ENCODE measurements around the gene DCST2. TPM values are rescaled to one million over a fixed set of nuclear protein-coding genes. Genes with fewer than 3 reads are reported as not detected.
A peak's percentile ranks its signal among the peaks of the same experiment; 100 is the strongest.

DCST2 gene
- total and polyA plus RNA-seq, 12 donors: 0.14 to 15.2 (median 1.1) TPM; not detected in 2

GRCh38 chr1:155057104-155057503 lies 23.5 kb upstream of the DCST2 start:
- no peaks in the 10 kb centered on the region for H3K27me3 ChIP-seq
- H3K9me3 ChIP-seq (replicated peaks in 1 of 3): no peaks in the 10 kb centered on the region
- TF ChIP-seq POLR2A (IDR thresholded peaks at IDR 0.05): no peak
- TF ChIP-seq, protein P1, sequence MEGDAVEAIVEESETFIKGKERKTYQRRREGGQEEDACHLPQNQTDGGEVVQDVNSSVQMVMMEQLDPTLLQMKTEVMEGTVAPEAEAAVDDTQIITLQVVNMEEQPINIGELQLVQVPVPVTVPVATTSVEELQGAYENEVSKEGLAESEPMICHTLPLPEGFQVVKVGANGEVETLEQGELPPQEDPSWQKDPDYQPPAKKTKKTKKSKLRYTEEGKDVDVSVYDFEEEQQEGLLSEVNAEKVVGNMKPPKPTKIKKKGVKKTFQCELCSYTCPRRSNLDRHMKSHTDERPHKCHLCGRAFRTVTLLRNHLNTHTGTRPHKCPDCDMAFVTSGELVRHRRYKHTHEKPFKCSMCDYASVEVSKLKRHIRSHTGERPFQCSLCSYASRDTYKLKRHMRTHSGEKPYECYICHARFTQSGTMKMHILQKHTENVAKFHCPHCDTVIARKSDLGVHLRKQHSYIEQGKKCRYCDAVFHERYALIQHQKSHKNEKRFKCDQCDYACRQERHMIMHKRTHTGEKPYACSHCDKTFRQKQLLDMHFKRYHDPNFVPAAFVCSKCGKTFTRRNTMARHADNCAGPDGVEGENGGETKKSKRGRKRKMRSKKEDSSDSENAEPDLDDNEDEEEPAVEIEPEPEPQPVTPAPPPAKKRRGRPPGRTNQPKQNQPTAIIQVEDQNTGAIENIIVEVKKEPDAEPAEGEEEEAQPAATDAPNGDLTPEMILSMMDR (IDR thresholded peaks at IDR 0.05): no peak
- H3K4me1 ChIP-seq (replicated peaks in 1 of 2): peaks cover 0 to 12% of the 10 kb centered on the region in 2 donors
- H3K4me3 ChIP-seq: no peak overlapping the region
- 92 to 97% (median 94%) methylated on average over 3 to 8 of the region's 8 CpGs for WGBS, 4 donors
- peaks cover 0 to 46% of the 10 kb centered on the region in 2 donors for H3K36me3 ChIP-seq (replicated peaks in 1 of 2)
- DNase-seq: no peak
- intact Hi-C loops (cut with DNase I): no loop called here
- H3K27ac ChIP-seq: no peak overlapping the region

DNA sequence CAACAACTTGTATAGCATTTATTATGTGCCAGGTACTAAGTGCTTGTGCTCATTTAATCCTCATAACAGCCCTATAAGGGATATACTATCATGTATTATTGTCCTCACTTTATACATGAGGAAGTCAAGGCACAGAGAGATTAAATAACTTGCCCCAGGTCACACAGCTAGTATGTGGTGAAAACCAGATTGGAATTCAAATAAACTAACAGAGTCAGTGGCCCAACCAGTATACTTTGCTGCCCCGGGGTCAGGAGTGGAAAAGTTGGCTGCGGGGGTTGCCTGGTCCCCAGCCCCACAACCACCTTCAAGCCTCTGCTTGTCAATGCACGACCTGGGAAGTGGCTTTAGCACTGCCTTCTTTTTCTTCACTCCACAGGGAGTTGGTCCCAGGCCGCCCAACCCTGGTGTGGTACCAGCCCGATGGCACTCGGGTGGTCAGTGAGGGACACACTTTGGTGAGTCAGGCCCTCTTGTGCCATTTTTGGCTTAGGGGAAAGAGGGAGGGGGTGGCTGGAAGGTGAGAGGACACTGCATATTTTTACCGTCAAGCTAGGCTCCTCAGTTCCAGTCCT lies 20.0 kb upstream of the DCST2 start:
- Histone ChIP-seq H3K27ac (no peak overlapping the region), H3K36me3 (replicated peaks in 1 of 2) (peaks cover 0 to 44% of the 10 kb centered on the region in 2 donors), H3K9me3 (replicated peaks in 1 of 3) (no peaks in the 10 kb centered on the region), H3K4me1 (replicated peaks in 1 of 2) (peaks cover 12 to 26% of the 10 kb centered on the region in 2 donors), H3K4me3 (no peak overlapping the region), H3K27me3 (no peaks in the 10 kb centered on the region)
- 84 to 89% (median 87%) methylated on average over 7 of the region's 7 CpGs for WGBS, 4 donors
- no peak for DNase-seq
- no peak for TF ChIP-seq POLR2A (IDR thresholded peaks at IDR 0.05)
- TF ChIP-seq, protein P1 (IDR thresholded peaks at IDR 0.05): no peak
- intact Hi-C loops (cut with DNase I): no loop called here

DNA sequence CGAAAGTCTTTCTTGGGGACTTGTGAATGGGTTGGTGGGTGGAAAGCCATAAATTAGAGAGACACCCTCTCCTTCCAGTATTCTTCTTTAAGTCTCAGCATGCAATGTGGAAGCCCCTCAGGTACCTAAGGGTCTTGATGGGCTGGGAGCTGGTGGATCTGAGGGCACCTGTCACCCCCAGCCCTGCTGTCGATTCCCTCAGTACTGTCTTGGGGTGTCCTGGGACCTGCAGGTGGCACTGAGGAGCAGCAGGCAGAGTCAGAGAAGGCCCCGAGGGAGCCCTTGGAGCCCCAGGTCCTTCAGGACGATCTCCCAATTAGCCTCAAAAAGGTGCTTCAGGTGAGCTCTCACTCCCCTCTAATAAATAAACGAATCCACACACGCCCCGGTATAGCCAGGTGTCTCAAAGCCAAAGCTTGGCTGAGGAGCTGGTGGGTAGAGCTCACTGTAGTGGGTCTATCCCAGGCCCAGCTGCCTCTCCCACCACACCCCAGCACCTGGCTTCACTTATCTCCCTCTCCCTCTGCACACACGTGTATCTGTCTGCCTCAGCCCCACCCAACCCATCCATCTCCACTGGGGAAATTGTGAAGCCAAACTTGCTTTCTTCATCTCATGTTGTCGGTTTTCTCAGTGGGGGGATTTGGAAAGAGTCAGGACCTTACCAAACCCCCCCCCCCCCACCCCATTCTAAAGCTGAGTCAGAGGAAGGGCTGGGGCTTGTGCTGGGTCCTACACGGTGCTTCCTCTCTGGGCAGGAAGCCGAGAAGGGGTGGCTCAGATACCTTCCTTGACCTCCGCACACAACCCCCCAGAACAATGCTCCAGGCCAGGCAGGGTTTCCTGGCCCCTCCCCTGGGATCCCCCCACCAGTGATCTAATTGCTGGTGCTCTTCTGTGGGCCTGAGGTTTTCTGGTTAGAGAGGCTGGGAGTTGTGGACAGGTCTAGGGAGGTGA lies 19.1 kb upstream of the DCST2 start:
- Histone ChIP-seq H3K4me1 (replicated peaks in 1 of 2) (peaks cover 12 to 26% of the 10 kb centered on the region in 2 donors), H3K4me3 (peak overlapping the region in 1 of 4 donors; percentile 82), H3K36me3 (replicated peaks in 1 of 2) (peaks cover 0 to 35% of the 10 kb centered on the region in 2 donors), H3K27me3 (no peaks in the 10 kb centered on the region), H3K9me3 (replicated peaks in 1 of 3) (no peaks in the 10 kb centered on the region), H3K27ac (peak overlapping the region in 1 of 5 donors; percentile 99)
- intact Hi-C loops (cut with DNase I): no loop called here
- TF ChIP-seq, protein P1 (IDR thresholded peaks at IDR 0.05): no peak
- no peak for TF ChIP-seq POLR2A (IDR thresholded peaks at IDR 0.05)
- WGBS, 4 donors: 57 to 66% (median 61%) methylated on average over 10 to 12 of the region's 12 CpGs
- peak in 1 of 7 donors; percentile 54 for DNase-seq

- no peak for TF ChIP-seq POLR2A (IDR thresholded peaks at IDR 0.05)
- H3K27ac ChIP-seq: peak overlapping the region in 4 of 5 donors; percentile 38 to 99 (median 90)
- H3K9me3 ChIP-seq (replicated peaks in 1 of 3): no peaks in the 10 kb centered on the region
- intact Hi-C loops (cut with DNase I): no loop called here
- peaks cover 12 to 26% of the 10 kb centered on the region in 2 donors for H3K4me1 ChIP-seq (replicated peaks in 1 of 2)
- WGBS, 4 donors: 25 to 32% (median 29%) methylated on average over 15 to 27 of the region's 27 CpGs
- peaks cover 0 to 27% of the 10 kb centered on the region in 2 donors for H3K36me3 ChIP-seq (replicated peaks in 1 of 2)
- peak overlapping the region in 3 of 4 donors; percentile 11 to 82 (median 42) for H3K4me3 ChIP-seq
- peak; percentile 39 to 69 (median 47) for DNase-seq
- H3K27me3 ChIP-seq: no peaks in the 10 kb centered on the region
Measured at GRCh38 chr1:155051777-155052398, 18.3 kb upstream of the DCST2 start.
